Liver (tissue), 9 donors: ENCODE results near the gene IGF1R. TPM values are rescaled to one million over a fixed set of nuclear protein-coding genes. Genes with fewer than 3 reads are reported as not detected.

Experiments used
- DNase-seq: peaks from one replicate; pipeline ENCODE4 v3.0.0-alpha.2; 2017; ENCODE audit warnings: low spot score
- H3K27ac ChIP-seq, 2 donors: one replicate each; pipeline ENCODE4 v1.7.0; 2013; ENCODE audit warnings: inconsistent platforms in 2 of 2, low read length in 2 of 2, control low read depth in 1 of 2, low read depth in 1 of 2, mild to moderate bottlenecking in 1 of 2
- H3K27me3 ChIP-seq, 4 donors: one replicate each; pipeline versions ENCODE4 v1.6.1 to v1.7.0; 2013; ENCODE audit warnings: low read length in 3 of 4, inconsistent platforms in 1 of 4, mild to moderate bottlenecking in 1 of 4, moderate library complexity in 1 of 4; ENCODE audit not compliant: control insufficient read depth in 4 of 4, insufficient read depth in 4 of 4
- H3K36me3 ChIP-seq, 4 donors: one replicate each; pipeline versions ENCODE4 v1.6.1 to v1.7.0; 2013; ENCODE audit warnings: low read length in 3 of 4, mild to moderate bottlenecking in 3 of 4, low read depth in 1 of 4, moderate library complexity in 1 of 4; ENCODE audit not compliant: control insufficient read depth in 4 of 4, insufficient read depth in 3 of 4
- H3K4me1 ChIP-seq, 4 donors: one replicate each; pipeline versions ENCODE4 v1.6.1 to v1.7.0; 2013; ENCODE audit warnings: low read length in 3 of 4, mild to moderate bottlenecking in 3 of 4, moderate library complexity in 1 of 4; ENCODE audit not compliant: control insufficient read depth in 4 of 4, insufficient read depth in 4 of 4
- H3K4me3 ChIP-seq, 3 donors: one replicate each; pipeline versions ENCODE4 v1.6.1 to v1.7.0; 2013; ENCODE audit warnings: low read length in 3 of 3, control low read depth in 1 of 3, low read depth in 1 of 3, mild to moderate bottlenecking in 1 of 3
- H3K9ac ChIP-seq, 2 donors: one replicate each; pipeline ENCODE4 v1.7.0; 2013; ENCODE audit warnings: low read length in 2 of 2, mild to moderate bottlenecking in 2 of 2, moderate library complexity in 2 of 2, control low read depth in 1 of 2, low read depth in 1 of 2
- H3K9me3 ChIP-seq, 4 donors: one replicate each; pipeline versions ENCODE4 v1.6.1 to v1.7.0; 2013; ENCODE audit warnings: low read length in 3 of 4; ENCODE audit not compliant: control insufficient read depth in 4 of 4
- EGR1 ChIP-seq, 2 donors: IDR thresholded peaks; 2 replicates each; pipeline ENCODE4 v1.6.1; 2016 to 2018; ENCODE audit warnings: antibody characterized with exemption in 2 of 2, low read depth in 2 of 2
- FOXA1 ChIP-seq: IDR thresholded peaks from 2 replicates; pipeline ENCODE4 v1.6.1; 2016; ENCODE audit warnings: antibody characterized with exemption
- FOXA2 ChIP-seq: IDR thresholded peaks from 2 replicates; pipeline ENCODE4 v1.6.1; 2016; ENCODE audit warnings: antibody characterized with exemption
- GABPA ChIP-seq, 2 donors: IDR thresholded peaks in 1 of 2; conservative IDR thresholded peaks in 1 of 2; 2 replicates each; pipeline ENCODE4 v1.6.1; 2016; ENCODE audit warnings: antibody characterized with exemption in 2 of 2, mild to moderate bottlenecking in 1 of 2, moderate library complexity in 1 of 2
- HNF4A ChIP-seq, 2 donors: conservative IDR thresholded peaks; 2 replicates each; pipeline ENCODE4 v1.6.1; 2016; ENCODE audit warnings: antibody characterized with exemption in 2 of 2, mild to moderate bottlenecking in 2 of 2
- HNF4G ChIP-seq: IDR thresholded peaks from 2 replicates; pipeline ENCODE4 v1.6.1; 2016; ENCODE audit warnings: antibody characterized with exemption
- NR2F2 ChIP-seq: IDR thresholded peaks from 2 replicates; pipeline ENCODE4 v1.6.1; 2016; ENCODE audit warnings: antibody characterized with exemption
- RAD21 ChIP-seq, 2 donors: IDR thresholded peaks; 2 replicates each; pipeline ENCODE4 v1.6.1; 2016; ENCODE audit warnings: antibody characterized with exemption in 2 of 2, mild to moderate bottlenecking in 2 of 2
- RXRA ChIP-seq, 2 donors: IDR thresholded peaks; 2 replicates each; pipeline ENCODE4 v1.6.1; 2017 to 2018; ENCODE audit warnings: antibody characterized with exemption in 2 of 2, mild to moderate bottlenecking in 1 of 2
- SP1 ChIP-seq: IDR thresholded peaks from 2 replicates; pipeline ENCODE4 v1.6.1; 2018; ENCODE audit warnings: antibody characterized with exemption, mild to moderate bottlenecking
- YY1 ChIP-seq: IDR thresholded peaks from 2 replicates; pipeline ENCODE4 v1.6.1; 2016; ENCODE audit warnings: antibody characterized with exemption, mild to moderate bottlenecking
- WGBS: extraction: QIAGEN DNeasy Blood & Tissue Kit; methylation state at CpG from one replicate; pipeline ENCODE4 v1.1.7; 2013; 5-methylcytosine and 5-hydroxymethylcytosine counted together
- polyA plus RNA-seq, 2 donors: library from polyadenylated mRNA; stranded (reverse) in 1 of 2; unstranded in 1 of 2; fragments of 200-250 nt in 1 of 2; fragments of >200 nt in 1 of 2; fragmentation: Nextera tagmentation in 1 of 2; extraction: Ambion mirVana in 1 of 2; gene quantifications; one replicate each; pipeline versions ENCODE4 v1.2.1 to v1.2.3, GENCODE V29; 2013 to 2015
- total RNA-seq, 2 donors: library from RNA; depleted of rRNA; stranded (reverse); fragments of >200 nt; gene quantifications; one replicate each; pipeline ENCODE4 v1.2.3, GENCODE V29; 2014
- TF ChIP-seq, protein P1 (sequence below): IDR thresholded peaks from 2 replicates; pipeline ENCODE4 v1.6.1; 2016; ENCODE audit warnings: antibody characterized with exemption
- TF ChIP-seq, protein P2 (sequence below): IDR thresholded peaks from 2 replicates; pipeline ENCODE4 v1.6.1; 2016; ENCODE audit warnings: antibody characterized with exemption
- TF ChIP-seq, protein P3 (sequence below): IDR thresholded peaks from 2 replicates; pipeline ENCODE4 v1.6.1; 2016; ENCODE audit warnings: antibody characterized with exemption, mild to moderate bottlenecking
- TF ChIP-seq, protein P4 (sequence below): IDR thresholded peaks from 2 replicates; pipeline ENCODE4 v1.6.1; 2016; ENCODE audit warnings: antibody characterized with exemption
- TF ChIP-seq, protein P5 (sequence below): fragments of 150-350 bp; IDR thresholded peaks from 2 replicates; pipeline ENCODE4 v1.5.1; 2017; ENCODE audit warnings: improper control_type of control experiment, low read depth, low read length; ENCODE audit not compliant: missing input control
- donor health status: healthy.
- donor health status: healthy.
- donor health status: healthy.
- donor health status: healthy.
- donor health status: healthy.

Gene IGF1R
- total and polyA plus RNA-seq, 4 donors = 0.69 to 10.3 (median 3.2) TPM

DNA sequence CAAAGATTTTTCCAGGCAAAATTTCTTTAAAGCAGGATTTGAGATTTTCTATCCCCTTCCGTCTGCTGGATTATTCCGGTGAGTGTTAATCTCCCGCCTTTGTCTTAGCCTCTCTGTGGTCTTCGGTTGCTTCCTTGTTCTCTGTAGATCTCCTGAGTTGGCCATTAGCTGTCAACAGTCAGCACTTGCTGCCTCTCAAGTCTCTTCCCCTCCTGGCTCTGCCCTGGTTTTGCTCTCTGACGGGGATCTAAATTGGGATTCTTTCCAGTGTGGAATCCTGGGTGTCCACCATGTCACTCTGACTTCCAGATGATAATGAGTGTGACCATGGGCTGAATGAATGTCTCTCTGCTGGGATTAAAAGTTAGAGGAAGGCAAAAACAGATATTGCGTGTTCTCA, 121.5 kb downstream of the IGF1R start:
- Histone ChIP-seq H3K9ac (no peak overlapping the region), H3K9me3 (no peaks in the 10 kb centered on the region), H3K4me3 (no peak overlapping the region), H3K4me1 (no peaks in the 10 kb centered on the region), H3K27ac (no peak overlapping the region), H3K27me3 (peaks cover 0 to 10% (median 2%) of the 10 kb centered on the region in 4 donors), H3K36me3 (no peaks in the 10 kb centered on the region)
- WGBS = 76% methylated on average over 6 of the region's 6 CpGs
- no peak for DNase-seq
- TF ChIP-seq YY1 (no peak), FOXA2 (no peak), GABPA (IDR thresholded peaks at IDR 0.05 in 1 of 2, conservative IDR thresholded peaks at IDR 0.05 in 1 of 2) (no peak), HNF4A (conservative IDR thresholded peaks at IDR 0.05) (no peak)
- TF ChIP-seq, protein P1, sequence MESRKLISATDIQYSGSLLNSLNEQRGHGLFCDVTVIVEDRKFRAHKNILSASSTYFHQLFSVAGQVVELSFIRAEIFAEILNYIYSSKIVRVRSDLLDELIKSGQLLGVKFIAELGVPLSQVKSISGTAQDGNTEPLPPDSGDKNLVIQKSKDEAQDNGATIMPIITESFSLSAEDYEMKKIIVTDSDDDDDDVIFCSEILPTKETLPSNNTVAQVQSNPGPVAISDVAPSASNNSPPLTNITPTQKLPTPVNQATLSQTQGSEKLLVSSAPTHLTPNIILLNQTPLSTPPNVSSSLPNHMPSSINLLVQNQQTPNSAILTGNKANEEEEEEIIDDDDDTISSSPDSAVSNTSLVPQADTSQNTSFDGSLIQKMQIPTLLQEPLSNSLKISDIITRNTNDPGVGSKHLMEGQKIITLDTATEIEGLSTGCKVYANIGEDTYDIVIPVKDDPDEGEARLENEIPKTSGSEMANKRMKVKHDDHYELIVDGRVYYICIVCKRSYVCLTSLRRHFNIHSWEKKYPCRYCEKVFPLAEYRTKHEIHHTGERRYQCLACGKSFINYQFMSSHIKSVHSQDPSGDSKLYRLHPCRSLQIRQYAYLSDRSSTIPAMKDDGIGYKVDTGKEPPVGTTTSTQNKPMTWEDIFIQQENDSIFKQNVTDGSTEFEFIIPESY = no peak
- TF ChIP-seq, protein P2, sequence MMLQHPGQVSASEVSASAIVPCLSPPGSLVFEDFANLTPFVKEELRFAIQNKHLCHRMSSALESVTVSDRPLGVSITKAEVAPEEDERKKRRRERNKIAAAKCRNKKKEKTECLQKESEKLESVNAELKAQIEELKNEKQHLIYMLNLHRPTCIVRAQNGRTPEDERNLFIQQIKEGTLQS = no peak
- TF ChIP-seq, protein P3, sequence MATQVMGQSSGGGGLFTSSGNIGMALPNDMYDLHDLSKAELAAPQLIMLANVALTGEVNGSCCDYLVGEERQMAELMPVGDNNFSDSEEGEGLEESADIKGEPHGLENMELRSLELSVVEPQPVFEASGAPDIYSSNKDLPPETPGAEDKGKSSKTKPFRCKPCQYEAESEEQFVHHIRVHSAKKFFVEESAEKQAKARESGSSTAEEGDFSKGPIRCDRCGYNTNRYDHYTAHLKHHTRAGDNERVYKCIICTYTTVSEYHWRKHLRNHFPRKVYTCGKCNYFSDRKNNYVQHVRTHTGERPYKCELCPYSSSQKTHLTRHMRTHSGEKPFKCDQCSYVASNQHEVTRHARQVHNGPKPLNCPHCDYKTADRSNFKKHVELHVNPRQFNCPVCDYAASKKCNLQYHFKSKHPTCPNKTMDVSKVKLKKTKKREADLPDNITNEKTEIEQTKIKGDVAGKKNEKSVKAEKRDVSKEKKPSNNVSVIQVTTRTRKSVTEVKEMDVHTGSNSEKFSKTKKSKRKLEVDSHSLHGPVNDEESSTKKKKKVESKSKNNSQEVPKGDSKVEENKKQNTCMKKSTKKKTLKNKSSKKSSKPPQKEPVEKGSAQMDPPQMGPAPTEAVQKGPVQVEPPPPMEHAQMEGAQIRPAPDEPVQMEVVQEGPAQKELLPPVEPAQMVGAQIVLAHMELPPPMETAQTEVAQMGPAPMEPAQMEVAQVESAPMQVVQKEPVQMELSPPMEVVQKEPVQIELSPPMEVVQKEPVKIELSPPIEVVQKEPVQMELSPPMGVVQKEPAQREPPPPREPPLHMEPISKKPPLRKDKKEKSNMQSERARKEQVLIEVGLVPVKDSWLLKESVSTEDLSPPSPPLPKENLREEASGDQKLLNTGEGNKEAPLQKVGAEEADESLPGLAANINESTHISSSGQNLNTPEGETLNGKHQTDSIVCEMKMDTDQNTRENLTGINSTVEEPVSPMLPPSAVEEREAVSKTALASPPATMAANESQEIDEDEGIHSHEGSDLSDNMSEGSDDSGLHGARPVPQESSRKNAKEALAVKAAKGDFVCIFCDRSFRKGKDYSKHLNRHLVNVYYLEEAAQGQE = no peak

DNA sequence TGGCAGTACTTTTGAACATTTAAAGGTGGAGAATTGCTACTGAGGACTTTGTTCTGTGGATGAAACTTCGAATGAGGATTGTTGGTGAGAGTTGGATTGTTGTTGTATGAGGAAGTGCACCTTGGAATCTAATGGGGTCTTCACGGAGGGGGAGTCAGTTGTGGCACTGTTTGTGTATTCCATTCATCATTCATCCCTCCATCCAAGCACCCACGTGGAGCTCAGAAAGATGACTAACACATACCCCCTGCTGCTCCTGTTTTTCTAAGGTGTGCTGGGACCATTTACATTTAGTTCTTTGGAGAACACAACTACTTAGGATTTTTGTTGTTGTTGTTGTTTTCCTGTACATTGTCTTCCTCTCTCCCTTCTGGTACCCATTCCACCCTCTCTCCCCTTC, 122.6 kb downstream of the IGF1R start:
- no peaks in the 10 kb centered on the region for H3K4me1 ChIP-seq
- H3K9me3 ChIP-seq = no peaks in the 10 kb centered on the region
- H3K27ac ChIP-seq = no peak overlapping the region
- TF ChIP-seq, protein P1 = no peak
- TF ChIP-seq NR2F2 (no peak), FOXA1 (no peak), SP1 (no peak), EGR1 (IDR thresholded peaks at IDR 0.05; ENCODE audit: low read depth in 2 of 2) (no peak), RXRA (IDR thresholded peaks at IDR 0.05) (no peak), RAD21 (IDR thresholded peaks at IDR 0.05) (no peak), HNF4G (no peak), YY1 (no peak)
- TF ChIP-seq, protein P4, sequence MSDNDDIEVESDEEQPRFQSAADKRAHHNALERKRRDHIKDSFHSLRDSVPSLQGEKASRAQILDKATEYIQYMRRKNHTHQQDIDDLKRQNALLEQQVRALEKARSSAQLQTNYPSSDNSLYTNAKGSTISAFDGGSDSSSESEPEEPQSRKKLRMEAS = no peak
- TF ChIP-seq, protein P5, sequence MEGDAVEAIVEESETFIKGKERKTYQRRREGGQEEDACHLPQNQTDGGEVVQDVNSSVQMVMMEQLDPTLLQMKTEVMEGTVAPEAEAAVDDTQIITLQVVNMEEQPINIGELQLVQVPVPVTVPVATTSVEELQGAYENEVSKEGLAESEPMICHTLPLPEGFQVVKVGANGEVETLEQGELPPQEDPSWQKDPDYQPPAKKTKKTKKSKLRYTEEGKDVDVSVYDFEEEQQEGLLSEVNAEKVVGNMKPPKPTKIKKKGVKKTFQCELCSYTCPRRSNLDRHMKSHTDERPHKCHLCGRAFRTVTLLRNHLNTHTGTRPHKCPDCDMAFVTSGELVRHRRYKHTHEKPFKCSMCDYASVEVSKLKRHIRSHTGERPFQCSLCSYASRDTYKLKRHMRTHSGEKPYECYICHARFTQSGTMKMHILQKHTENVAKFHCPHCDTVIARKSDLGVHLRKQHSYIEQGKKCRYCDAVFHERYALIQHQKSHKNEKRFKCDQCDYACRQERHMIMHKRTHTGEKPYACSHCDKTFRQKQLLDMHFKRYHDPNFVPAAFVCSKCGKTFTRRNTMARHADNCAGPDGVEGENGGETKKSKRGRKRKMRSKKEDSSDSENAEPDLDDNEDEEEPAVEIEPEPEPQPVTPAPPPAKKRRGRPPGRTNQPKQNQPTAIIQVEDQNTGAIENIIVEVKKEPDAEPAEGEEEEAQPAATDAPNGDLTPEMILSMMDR = no peak
- TF ChIP-seq, protein P3 = no peak
- H3K36me3 ChIP-seq = no peaks in the 10 kb centered on the region
- H3K27me3 ChIP-seq = peaks cover 0 to 16% (median 2%) of the 10 kb centered on the region in 4 donors
- H3K4me3 ChIP-seq = no peak overlapping the region
- H3K9ac ChIP-seq = no peak overlapping the region
- 50% methylated on average over 3 of the region's 3 CpGs for WGBS
- DNase-seq = no peak
